CD14-positive monocyte (primary cell): ENCODE measurements around the gene UBXN1. TPM values are rescaled to one million over a fixed set of nuclear protein-coding genes. Genes with fewer than 3 reads are reported as not detected.

Experiments used
- DNase-seq, 3 donors: peaks; one replicate each; pipeline ENCODE4 v3.0.0-alpha.2; 2011 to 2022
- H2AFZ ChIP-seq: 2 replicates; pipeline ENCODE4 v1.6.0; 2012; ENCODE audit warnings: mild to moderate bottlenecking, low read depth, low read length, inconsistent platforms; ENCODE audit not compliant: insufficient read depth, poor library complexity, severe bottlenecking
- H3K27ac ChIP-seq, 2 donors: 1 replicate in 1 of 2; 2 replicates in 1 of 2; pipeline ENCODE4 v1.5.1; 2012 to 2013; ENCODE audit warnings: low read length in 2 of 2, control low read depth in 1 of 2, inconsistent platforms in 1 of 2, low read depth in 1 of 2, mild to moderate bottlenecking in 1 of 2
- H3K27me3 ChIP-seq, 2 donors: one replicate each; pipeline versions ENCODE4 v1.6.0 to v1.6.1; 2011 to 2013; ENCODE audit warnings: low read length in 2 of 2; ENCODE audit not compliant: control insufficient read depth in 2 of 2, insufficient read depth in 2 of 2
- H3K36me3 ChIP-seq, 2 donors: replicated peaks in 1 of 2; 1 replicate in 1 of 2; 2 replicates in 1 of 2; pipeline versions ENCODE4 v1.5.1 to v1.6.1; 2012 to 2013; ENCODE audit warnings: low read length in 2 of 2, control low read depth in 1 of 2, inconsistent platforms in 1 of 2, mild to moderate bottlenecking in 1 of 2; ENCODE audit not compliant: insufficient read depth in 2 of 2, control insufficient read depth in 1 of 2
- H3K4me1 ChIP-seq, 2 donors: 1 replicate in 1 of 2; 2 replicates in 1 of 2; pipeline versions ENCODE4 v1.5.1 to v1.6.1; 2012 to 2013; ENCODE audit warnings: low read length in 2 of 2, control low read depth in 1 of 2, inconsistent platforms in 1 of 2, mild to moderate bottlenecking in 1 of 2, moderate library complexity in 1 of 2; ENCODE audit not compliant: insufficient read depth in 2 of 2, control insufficient read depth in 1 of 2
- H3K4me2 ChIP-seq: replicated peaks from 2 replicates; pipeline ENCODE3; 2012; ENCODE audit warnings: low read length, moderate library complexity, mild to moderate bottlenecking; ENCODE audit not compliant: poor library complexity, severe bottlenecking; ENCODE audit errors: extremely low read depth
- H3K4me3 ChIP-seq, 3 experiments: fragments of 200-600 bp in 1 of 3; sonication (generic) in 1 of 3; replicated peaks in 1 of 3; 1 replicate in 2 of 3; 2 replicates in 1 of 3; pipeline ENCODE4 v1.5.1; 2011 to 2013; ENCODE audit warnings: low read length in 3 of 3, mild to moderate bottlenecking in 3 of 3, control low read depth in 2 of 3, low read depth in 2 of 3, inconsistent platforms in 1 of 3, moderate library complexity in 1 of 3
- H3K79me2 ChIP-seq: 2 replicates; pipeline ENCODE4 v1.6.0; 2012; ENCODE audit warnings: mild to moderate bottlenecking, control low read depth, inconsistent platforms, low read length, moderate library complexity; ENCODE audit not compliant: insufficient read depth
- H3K9ac ChIP-seq: 2 replicates; pipeline ENCODE4 v1.6.0; 2017; ENCODE audit warnings: low read length, mild to moderate bottlenecking; ENCODE audit not compliant: insufficient read depth, poor library complexity, severe bottlenecking
- H3K9me3 ChIP-seq, 2 donors: replicated peaks in 1 of 2; 1 replicate in 1 of 2; 2 replicates in 1 of 2; pipeline versions ENCODE4 v1.5.1 to v1.6.1; 2012 to 2013; ENCODE audit warnings: low read length in 2 of 2, control low read depth in 1 of 2; ENCODE audit not compliant: control insufficient read depth in 1 of 2, insufficient read depth in 1 of 2
- H4K20me1 ChIP-seq: 2 replicates; pipeline ENCODE4 v1.6.0; 2012; ENCODE audit warnings: mild to moderate bottlenecking, low read length, control low read depth, moderate library complexity; ENCODE audit not compliant: insufficient read depth
- H3K27ac Mint-ChIP-seq, 7 donors: one replicate each; pipeline ENCODE4 v1.8.0; 2020; ENCODE audit warnings: mild to moderate bottlenecking in 7 of 7, mixed read lengths in 7 of 7, moderate library complexity in 6 of 7, inconsistent platforms in 2 of 7
- H3K27me3 Mint-ChIP-seq, 3 donors: one replicate each; pipeline ENCODE4 v1.8.0; 2021 to 2022; ENCODE audit warnings: low read depth in 3 of 3, mild to moderate bottlenecking in 3 of 3, mixed read lengths in 3 of 3, moderate library complexity in 3 of 3, inconsistent platforms in 1 of 3
- H3K36me3 Mint-ChIP-seq, 2 donors: one replicate each; pipeline ENCODE4 v1.8.0; 2020; ENCODE audit warnings: mixed read lengths in 2 of 2, inconsistent platforms in 1 of 2, mild to moderate bottlenecking in 1 of 2
- H3K4me1 Mint-ChIP-seq: one replicate; pipeline ENCODE4 v1.8.0; 2020; ENCODE audit warnings: mild to moderate bottlenecking, mixed read lengths
- H3K4me3 Mint-ChIP-seq, 2 donors: one replicate each; pipeline ENCODE4 v1.8.0; 2020; ENCODE audit warnings: mild to moderate bottlenecking in 2 of 2, mixed read lengths in 2 of 2, moderate library complexity in 1 of 2
- H3K9me3 Mint-ChIP-seq, 7 donors: one replicate each; pipeline ENCODE4 v1.8.0; 2020 to 2022; ENCODE audit warnings: mixed read lengths in 7 of 7, mild to moderate bottlenecking in 6 of 7, moderate library complexity in 6 of 7, inconsistent platforms in 2 of 7
- CTCF ChIP-seq: fragments of 200-600 bp; IDR thresholded peaks from one replicate; pipeline ENCODE4 v1.8.0; 2022; ENCODE audit warnings: antibody characterized with exemption, mild to moderate bottlenecking
- WGBS: methylation state at CpG from one replicate; pipeline ENCODE4 v1.1.5; 2013; ENCODE audit warnings: missing lambda C conversion rate; ENCODE audit not compliant: insufficient coverage; 5-methylcytosine and 5-hydroxymethylcytosine counted together
- intact Hi-C, 2 donors: fragments of 100-400 bp; cut with micrococcal nuclease; formaldehyde crosslinking; loops; one replicate each; pipeline versions ENCODE4 v1.15.0 to v1.15.1; 2023
- polyA plus RNA-seq, 3 donors: library from polyadenylated mRNA; depleted of rRNA in 1 of 3; unstranded in 2 of 3; stranded (reverse) in 1 of 3; fragments of 300-500 nt in 2 of 3; fragments of >200 nt in 1 of 3; fragmentation: Illumina TruSeq in 2 of 3; gene quantifications; 1 replicate in 2 of 3; 2 replicates in 1 of 3; pipeline ENCODE4 v1.2.3, GENCODE V29; 2012 to 2021

Gene UBXN1
- polyA plus RNA-seq, 3 donors: 93.9 to 147 (median 106) TPM

GRCh38 chr11:62671236-62671607 is 7.7 kb downstream of the UBXN1 start:
- H4K20me1 ChIP-seq: peaks cover 23% of the 10 kb centered on the region
- peaks cover 13 to 39% of the 10 kb centered on the region in 2 donors for H3K36me3 ChIP-seq
- H3K9ac ChIP-seq: peak overlapping the region; percentile 77
- no peak for TF ChIP-seq CTCF
- intact Hi-C loops: no loop called here
- Mint-ChIP-seq H3K4me1 (peaks cover 59% of the 10 kb centered on the region), H3K27ac (peak overlapping the region; percentile 92 to 97 (median 95)), H3K27me3 (no peaks in the 10 kb centered on the region), H3K4me3 (peak overlapping the region; percentile 99), H3K9me3 (peaks cover 0 to 2% (median 0%) of the 10 kb centered on the region in 7 donors), H3K36me3 (peaks cover 15 to 43% of the 10 kb centered on the region in 2 donors)
- H3K9me3 ChIP-seq: no peaks in the 10 kb centered on the region
- peaks cover 75% of the 10 kb centered on the region for H3K79me2 ChIP-seq
- peak in 1 of 3 donors; percentile 10 for DNase-seq
- H3K4me2 ChIP-seq: peak overlapping the region; percentile 83
- peak overlapping the region; percentile 48 to 99 (median 93) for H3K4me3 ChIP-seq
- H3K27ac ChIP-seq: peak overlapping the region; percentile 83
- peaks cover 39% of the 10 kb centered on the region in 2 donors for H3K4me1 ChIP-seq
- H2AFZ ChIP-seq: peak overlapping the region; percentile 97
- no peaks in the 10 kb centered on the region for H3K27me3 ChIP-seq
- 0% methylated on average over 16 of the region's 17 CpGs for WGBS

- Mint-ChIP-seq H3K27me3 (no peaks in the 10 kb centered on the region), H3K4me3 (no peak overlapping the region), H3K27ac (peak overlapping the region in 3 of 7 donors; percentile 46 to 85 (median 77)), H3K4me1 (peaks cover 60% of the 10 kb centered on the region), H3K9me3 (peaks cover 0 to 2% (median 0%) of the 10 kb centered on the region in 7 donors), H3K36me3 (peaks cover 8 to 27% of the 10 kb centered on the region in 2 donors)
- TF ChIP-seq CTCF: no peak
- H3K9me3 ChIP-seq: no peaks in the 10 kb centered on the region
- H3K4me2 ChIP-seq: no peak overlapping the region
- 100% methylated on average over 1 of the region's 4 CpGs for WGBS
- no peak overlapping the region for H3K27ac ChIP-seq
- intact Hi-C loops: no loop called here
- peaks cover 10 to 27% of the 10 kb centered on the region in 2 donors for H3K36me3 ChIP-seq
- peaks cover 43 to 47% of the 10 kb centered on the region in 2 donors for H3K4me1 ChIP-seq
- H4K20me1 ChIP-seq: peaks cover 25% of the 10 kb centered on the region
- H3K27me3 ChIP-seq: no peaks in the 10 kb centered on the region
- H3K79me2 ChIP-seq: peaks cover 78% of the 10 kb centered on the region
- no peak overlapping the region for H3K4me3 ChIP-seq
- no peak overlapping the region for H3K9ac ChIP-seq
- DNase-seq: no peak
- no peak overlapping the region for H2AFZ ChIP-seq
Measured at GRCh38 chr11:62669420-62670161, 9.3 kb downstream of the UBXN1 start.
